Stimulated activated CD8-positive, alpha-beta memory T cell treated with anti-CD3 and anti-CD28 coated beads, Interleukin-12 subunit alpha, Interleukin-12 subunit beta, amount 100 ng/mL, for 4 hours (primary cell): ENCODE data around the gene RFLNA.

Experiments used
- DNase-seq: peaks from one replicate; pipeline ENCODE4 v3.0.0-alpha.2; 2020; ENCODE audit warnings: low read depth

Gene RFLNA

DNA sequence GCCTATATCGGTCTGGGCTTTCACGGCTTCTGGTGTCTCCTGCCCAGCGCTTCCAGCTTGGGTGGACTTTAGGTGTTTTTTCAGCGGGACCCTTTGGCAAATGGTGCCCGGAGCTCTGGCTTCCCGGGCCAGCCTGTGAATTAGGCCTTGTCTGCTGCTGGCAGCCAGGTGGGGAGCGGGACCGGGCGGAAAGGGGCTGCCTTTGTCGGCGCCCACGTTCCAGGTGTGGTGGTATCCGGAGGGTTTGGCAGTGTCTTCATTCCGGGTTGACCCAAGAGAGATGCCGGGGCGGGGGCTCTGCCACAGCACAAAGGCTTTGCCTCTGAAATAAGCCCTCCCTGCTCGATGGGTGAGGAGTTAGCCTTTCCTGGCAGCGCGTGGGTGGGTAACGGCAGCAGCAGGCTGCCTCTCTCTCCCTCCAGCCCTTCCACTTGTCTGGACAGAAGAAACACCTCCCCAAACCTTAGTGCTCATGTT, 9.5 kb downstream of the RFLNA start:
- no peak for DNase-seq

DNA sequence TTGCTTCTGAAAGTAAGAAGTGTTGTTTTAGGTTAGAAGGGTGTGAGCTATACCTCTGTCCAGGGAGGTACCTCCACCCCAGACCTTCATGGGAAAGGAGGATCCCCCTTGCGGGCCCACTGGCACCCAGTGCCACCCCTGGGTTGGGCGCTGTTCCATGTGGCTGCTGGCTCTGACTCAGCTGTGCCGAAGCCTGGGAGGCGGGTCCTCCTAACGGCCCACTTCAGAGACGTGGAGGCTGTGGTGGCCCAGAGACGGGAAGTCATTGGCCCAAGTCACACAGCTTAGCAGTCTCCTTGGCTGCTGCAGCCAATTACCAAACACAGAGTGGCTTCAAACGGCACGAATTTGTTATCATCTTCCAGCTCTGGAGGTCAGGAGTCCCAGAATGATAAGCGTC, 10.2 kb downstream of the RFLNA start:
- DNase-seq: no peak

DNA sequence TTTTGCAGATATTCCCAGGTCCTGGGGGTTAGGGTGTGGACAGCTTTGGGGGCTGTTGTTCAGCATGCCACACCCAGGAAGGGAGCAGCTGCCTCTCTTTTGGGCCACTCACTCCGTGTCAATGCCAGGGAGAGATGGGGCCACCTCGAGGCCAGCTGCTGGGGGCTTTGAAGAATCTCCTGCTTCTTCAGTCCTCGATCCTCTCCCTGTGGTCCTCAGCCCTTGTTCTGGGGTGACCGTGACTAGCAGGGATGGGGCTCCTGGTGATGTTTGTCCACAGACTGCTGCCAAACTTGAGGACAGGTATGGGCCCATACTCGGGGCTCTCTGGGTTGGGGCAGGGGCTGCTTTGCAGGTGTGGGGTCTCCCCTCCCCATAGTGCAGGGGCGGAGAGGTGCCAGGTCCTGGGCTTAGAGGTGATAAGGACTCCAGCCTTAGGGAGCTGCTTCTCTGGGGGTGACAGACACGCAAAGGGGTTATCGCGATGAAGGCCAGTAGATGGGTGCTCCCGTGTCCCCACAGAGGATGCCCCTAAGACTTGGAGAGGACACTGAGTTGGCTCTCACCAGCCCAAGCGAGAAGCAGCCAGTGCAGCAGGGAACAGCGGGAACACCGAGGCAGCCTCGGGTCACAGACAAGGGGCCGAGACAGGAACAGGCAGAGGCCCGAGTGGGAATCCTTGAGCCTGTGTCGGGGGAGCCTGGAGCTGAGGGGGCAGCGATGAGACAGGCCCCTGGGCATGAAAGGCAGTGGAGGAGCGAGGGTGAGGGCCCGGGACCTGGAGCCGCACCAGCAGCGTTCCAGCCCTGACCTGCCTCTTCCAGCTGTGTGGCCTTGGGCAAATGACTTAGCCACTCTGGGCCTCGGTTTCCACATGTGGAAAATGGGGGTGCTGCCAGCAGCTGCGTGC, 11.1 kb downstream of the RFLNA start:
- no peak for DNase-seq

DNA sequence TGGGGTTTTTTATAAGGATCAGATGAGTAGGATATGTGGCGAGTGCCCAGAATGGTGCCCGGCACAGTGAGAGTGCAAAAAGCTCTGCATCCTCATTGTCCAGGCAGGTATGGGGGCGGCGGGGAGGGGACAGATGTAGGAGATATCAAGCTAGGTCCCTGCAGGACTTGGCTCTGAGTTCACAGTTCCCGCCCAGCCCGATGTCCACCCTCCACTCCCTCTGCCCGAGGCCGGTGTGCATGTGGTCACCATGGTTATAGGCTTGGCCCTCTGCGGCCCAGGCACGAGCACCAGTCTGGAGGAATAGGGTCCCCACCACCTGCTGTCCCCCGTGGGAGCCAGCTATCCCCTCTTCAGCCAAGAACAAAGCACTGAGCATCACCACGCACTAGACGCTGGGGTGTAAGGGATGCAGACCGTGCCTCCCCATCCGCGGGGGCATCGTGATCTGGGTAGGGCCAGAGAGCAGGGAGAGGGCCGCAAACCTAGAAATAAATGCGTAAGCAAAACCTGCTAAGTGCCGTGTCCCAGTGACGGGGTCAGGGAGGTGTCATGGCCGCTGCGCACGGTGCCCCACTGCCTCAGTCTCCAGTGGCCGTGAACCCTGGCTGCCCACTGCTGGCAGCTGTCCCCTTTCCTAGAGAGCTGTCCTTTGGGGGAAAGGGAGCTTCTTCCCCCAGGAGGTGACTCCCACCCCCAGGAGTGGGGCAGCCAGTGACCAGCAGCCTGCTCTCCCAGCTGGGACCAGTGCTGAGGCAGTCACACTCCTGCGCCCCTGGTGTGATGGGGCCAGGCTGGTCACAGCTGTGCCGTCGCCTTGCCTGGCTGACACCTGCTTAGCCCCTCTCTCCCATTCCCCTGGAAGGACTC, 12.0 kb downstream of the RFLNA start:
- no peak for DNase-seq

- DNase-seq: no peak
These were observed 12.6 kb downstream of the RFLNA start for GRCh38 chr12:124307556-124307825.

DNA sequence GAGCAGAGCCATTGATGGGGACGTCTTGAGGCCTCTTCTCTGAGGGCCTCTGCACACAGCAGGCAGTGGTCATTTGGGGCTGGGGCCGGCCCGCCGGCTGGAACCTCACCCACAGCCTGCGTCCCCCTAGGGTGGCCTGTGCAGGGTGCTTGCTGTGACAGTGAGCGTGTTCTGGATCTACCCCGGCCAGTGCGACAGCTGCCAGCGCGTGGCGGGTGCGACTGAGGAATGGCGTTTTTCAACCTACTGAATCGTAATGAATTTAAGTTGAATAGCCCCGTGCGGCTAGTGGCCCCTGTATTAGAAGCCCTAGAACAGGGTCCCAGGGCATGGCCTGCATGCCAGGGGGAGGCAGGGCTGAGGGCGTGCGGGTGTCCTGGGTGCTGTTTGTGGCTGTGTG, 13.8 kb downstream of the RFLNA start:
- DNase-seq: no peak

- no peak for DNase-seq
These were observed 14.3 kb downstream of the RFLNA start for GRCh38 chr12:124309231-124309630.

- DNase-seq: no peak
These were observed 14.9 kb downstream of the RFLNA start for GRCh38 chr12:124309744-124310143.

GRCh38 chr12:124310178-124310577, 15.3 kb downstream of the RFLNA start:
- no peak for DNase-seq

GRCh38 chr12:124310785-124311184, 15.9 kb downstream of the RFLNA start:
- no peak for DNase-seq

- no peak for DNase-seq
These were observed 16.6 kb downstream of the RFLNA start for GRCh38 chr12:124311292-124312109.

DNA sequence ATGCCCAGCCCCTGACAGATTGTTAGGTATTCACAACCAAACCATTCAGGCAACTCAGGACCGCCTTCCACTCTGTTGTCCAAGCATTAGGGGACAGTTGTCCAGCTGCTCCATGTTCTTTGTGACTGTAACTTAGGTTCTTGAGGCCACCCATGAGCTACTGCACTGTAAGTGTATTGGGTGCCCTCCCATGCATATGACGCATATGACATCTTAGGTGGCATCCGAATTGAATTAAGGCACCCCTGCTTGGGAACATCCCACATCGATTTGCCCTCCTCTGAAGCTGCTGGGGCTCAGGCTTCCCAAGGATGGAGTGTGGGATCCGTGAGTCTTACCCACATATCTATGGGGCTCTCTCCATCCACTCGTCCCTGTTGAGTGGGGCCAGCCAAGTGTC, 17.7 kb downstream of the RFLNA start:
- no peak for DNase-seq

GRCh38 chr12:124314207-124314606, 19.3 kb downstream of the RFLNA start:
- DNase-seq: no peak

GRCh38 chr12:124314766-124315165, 19.9 kb downstream of the RFLNA start:
- DNase-seq: no peak

GRCh38 chr12:124315372-124316044, 20.6 kb downstream of the RFLNA start:
- DNase-seq: no peak

- DNase-seq: no peak
These were observed 21.5 kb downstream of the RFLNA start for GRCh38 chr12:124316257-124316900.

DNA sequence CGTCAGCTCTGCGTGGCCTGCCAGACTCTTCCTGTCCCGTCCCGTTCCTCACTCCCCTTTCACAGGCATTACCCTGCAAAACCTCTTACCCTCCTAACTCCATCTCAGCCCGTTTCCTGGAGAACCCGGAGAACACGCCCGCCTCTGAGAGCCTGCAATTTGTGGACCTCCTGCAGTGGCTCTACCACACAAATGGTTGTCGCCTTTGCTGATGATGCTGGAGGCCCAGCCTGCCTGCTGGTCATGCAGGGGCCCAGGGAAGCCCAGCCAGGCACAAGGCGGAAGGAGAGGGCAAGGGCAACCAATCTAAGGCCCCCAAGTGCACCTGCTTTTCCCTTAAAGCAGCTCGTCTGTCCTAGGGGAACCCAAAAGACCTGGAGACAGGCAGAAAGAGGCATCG, 22.5 kb downstream of the RFLNA start:
- no peak for DNase-seq

GRCh38 chr12:124318278-124319020, 23.6 kb downstream of the RFLNA start:
- DNase-seq: no peak

- DNase-seq: no peak
These were observed 24.6 kb downstream of the RFLNA start for GRCh38 chr12:124319368-124320050.

DNA sequence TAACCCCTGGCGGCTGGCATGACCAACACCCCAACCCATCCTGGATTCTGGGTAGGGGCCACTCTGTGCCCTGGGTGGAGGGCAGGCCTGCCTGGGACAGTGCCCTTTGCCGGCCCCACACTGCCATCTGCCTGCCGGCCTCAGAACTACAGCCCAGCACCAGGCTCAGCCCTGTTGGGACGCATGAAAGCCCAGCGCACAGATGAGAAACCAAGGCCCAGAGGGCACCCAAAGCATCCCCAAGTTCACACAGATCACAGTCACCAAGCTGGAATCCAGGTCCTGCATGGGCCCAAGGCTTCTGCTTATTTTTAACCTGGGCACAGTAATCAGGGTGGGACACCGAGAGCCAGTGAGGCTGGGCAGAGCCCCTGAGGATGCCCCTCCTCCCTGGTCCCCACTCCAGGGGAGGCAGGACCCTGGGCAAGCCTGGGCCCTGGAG, 26.2 kb downstream of the RFLNA start:
- DNase-seq: peak; percentile 24
